Muscle of back (tissue), 11 donors: Measurements from ENCODE around the gene PRCC. TPM values are rescaled to one million over a fixed set of nuclear protein-coding genes. Genes with fewer than 3 reads are reported as not detected.

Source experiments
- DNase-seq, 3 donors: peaks; one replicate each; pipeline versions ENCODE4 v3.0.0 to v3.0.0-alpha.2; 2013
- polyA plus RNA-seq, 10 donors: library from polyadenylated mRNA; unstranded; fragments of 120-200 nt; gene quantifications; one replicate each; pipeline ENCODE4 v1.2.1, GENCODE V29; 2013; ENCODE audit not compliant: insufficient read length in 10 of 10

The PRCC gene
- polyA plus RNA-seq, 10 donors: 49.9 to 78.1 (median 64.9) TPM

- no peak for DNase-seq
These were observed 27.4 kb downstream of the PRCC start for GRCh38 chr1:156794506-156795373.

DNA sequence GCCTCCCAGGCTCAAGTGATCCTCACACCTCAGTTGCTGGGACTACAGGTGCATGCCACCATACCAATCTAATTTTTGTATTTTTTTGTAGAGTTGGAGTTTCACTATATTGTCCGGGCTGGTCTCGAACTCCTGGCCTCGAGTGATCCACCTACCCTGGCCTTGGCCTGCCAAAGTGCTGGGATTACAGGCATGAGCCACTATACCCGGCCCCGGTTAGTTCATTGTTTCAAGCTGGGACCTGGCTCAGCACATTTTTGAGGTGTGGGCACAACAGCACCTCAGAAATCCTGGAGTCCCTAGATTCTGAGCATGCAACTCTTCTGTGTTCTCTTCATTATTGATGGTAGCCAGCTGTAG, 28.0 kb downstream of the PRCC start:
- DNase-seq: no peak

DNA sequence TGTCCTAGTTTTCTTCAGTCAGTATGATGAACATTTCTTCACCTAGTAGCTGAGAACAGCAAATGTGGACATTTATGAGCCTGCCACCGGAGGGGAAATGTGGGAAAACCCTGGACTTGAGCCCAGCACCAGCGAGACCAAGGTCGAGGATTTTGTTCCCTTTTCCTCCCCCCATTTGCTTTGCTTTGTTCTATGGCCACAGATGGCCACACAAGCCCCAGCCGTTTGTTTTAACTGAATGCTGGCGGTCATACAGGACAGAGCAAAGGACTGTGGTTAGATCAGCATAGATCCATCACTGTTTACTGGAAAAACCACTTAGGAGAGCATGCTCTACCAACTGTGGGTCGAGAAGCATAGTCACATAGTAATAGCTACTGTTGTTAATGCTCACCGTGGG, 28.5 kb downstream of the PRCC start:
- no peak for DNase-seq

GRCh38 chr1:156796340-156797097, 29.2 kb downstream of the PRCC start:
- DNase-seq: no peak

GRCh38 chr1:156797212-156797871, 30.0 kb downstream of the PRCC start:
- DNase-seq: peak in 1 of 3 donors; percentile 70

- peak; percentile 54 to 88 (median 77) for DNase-seq
These were observed 34.2 kb downstream of the PRCC start for GRCh38 chr1:156801409-156802121.

DNA sequence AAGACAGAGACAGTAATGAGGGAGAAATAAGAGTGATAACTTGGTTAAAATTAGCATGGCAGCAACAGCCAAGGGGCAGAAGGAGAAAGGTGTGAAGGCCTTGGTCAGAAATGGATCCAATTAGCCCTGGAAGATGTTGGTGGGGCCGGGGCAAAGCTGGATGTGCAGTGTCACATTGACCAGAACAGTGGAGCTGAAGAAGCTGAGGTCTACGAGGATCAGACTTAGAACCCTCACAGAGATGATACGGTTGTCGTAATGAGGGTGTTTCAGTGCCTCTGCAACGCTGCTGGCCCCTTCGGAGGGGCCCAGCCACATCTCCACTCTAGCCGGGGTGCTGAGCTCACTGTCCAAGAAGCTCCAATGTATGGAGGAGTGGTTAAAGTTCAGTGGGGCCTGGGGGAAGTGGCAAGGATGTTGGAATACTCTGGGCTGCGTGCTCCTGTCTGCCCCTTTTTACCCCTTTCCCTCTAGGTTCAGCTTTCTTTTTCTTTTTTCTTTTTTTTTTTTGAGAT, 35.1 kb downstream of the PRCC start:
- no peak for DNase-seq

GRCh38 chr1:156803086-156803851, 35.9 kb downstream of the PRCC start:
- no peak for DNase-seq

- DNase-seq: no peak
These were observed 36.7 kb downstream of the PRCC start for GRCh38 chr1:156804026-156804425.

DNA sequence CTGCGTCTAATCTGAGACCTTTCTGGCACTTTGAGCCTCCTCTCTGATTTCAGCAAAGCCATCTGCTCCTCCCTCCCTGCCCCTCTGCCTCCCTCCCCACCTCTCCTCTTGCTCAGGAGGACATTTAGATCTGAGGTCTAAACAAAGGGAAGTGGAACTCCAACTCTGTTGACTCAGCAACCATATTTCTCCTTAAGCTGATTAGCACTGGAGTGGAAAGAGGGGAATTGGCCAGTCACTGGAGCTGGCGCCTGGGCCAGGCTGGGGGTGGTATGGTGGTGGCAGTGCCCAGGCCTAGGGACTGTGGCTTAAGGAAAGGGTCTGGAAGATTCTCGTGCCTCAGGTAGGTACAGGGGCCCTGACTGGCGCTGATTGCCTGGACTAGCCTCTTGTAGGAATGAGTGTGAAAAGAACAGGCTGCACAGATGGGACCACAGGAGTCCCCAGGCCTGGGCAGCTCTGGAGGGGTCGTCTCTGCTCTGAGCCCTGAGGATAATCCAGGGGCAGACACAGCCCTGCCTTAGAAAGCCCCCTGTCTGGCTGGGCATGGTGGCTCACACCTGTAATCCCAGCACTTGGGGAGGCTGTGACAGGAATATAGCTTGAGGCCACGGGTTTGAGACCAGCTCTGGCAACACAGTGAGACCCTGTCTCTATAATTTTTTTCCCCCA, 37.4 kb downstream of the PRCC start:
- no peak for DNase-seq

DNA sequence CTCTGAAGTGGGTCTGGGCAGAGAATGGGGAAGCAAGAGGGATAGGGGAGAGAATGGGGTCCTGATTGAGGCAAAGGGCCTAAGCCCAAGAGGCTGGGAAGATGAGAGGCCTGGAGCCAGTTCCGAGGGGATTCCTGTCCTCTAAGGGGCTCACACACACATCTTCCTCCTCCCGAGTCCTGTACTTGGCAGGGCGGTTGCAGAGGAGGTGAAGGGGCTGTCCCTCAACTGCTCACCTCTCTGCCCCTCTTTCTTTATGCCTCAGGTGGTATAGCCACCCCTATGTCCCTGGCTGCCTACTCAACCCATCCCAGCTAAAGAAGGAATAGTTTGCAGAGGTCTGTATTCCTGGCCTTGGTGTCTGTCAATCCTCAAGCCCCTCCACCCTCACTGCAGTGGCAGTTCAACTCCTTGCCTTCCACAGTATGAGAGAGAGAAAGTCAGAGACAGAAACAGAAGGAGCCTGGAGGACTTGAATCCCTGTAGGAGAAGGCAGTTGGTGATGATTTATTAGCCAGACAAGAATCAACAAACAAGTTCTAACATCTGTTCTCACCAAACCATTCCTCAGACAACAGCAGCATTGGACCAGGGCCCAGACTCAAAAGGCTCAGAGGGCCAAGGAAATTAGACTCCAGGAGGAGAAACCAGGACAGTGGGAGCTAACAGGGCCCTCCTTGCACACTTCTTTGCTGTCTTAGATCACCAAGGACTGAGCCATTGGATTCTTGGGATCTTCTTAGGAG, 38.6 kb downstream of the PRCC start:
- peak; percentile 53 to 81 (median 70) for DNase-seq

DNA sequence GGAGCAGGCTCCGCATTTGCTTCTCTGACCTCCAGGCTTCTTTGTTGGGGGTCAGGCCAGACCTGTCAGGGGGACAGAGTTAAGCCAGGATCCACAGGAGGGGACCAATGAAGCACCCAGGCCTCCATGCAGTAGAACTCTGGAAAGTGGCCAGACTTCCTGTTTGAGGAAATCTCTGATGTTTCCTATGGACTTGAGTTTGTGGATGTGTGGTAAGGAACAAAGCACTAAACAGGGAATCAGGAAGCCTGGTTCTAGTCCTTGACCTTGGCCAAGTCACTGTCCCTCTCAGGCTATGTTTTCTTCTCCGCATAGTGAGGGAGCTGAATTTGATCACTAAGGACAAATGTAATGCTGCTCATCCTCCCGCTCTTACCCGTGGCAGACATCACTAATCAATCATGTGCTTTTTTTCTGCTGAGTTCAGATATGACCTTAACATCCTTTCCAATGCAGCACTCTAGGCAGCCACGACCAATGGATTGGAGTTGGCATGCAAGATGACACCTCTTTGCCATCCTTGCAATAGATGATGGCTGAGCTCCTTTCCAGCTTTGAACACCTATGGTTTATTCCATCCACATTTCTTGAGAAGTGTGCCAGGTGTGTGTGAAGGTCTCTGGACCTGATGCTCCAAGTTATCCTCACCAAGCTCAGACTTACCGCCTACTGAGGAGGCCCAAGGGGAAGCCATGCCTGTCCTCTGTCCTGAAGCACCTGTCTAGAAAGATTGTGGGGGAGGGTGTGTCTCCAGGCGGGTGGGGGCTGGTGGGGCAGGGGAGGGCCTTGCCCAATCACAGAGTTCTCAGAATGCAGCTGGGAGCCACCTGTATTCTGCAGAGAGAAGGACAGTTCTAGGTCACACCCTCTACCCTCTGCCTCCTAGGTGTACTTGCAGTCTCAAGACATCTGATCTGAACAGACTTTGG, 39.4 kb downstream of the PRCC start:
- no peak for DNase-seq

DNA sequence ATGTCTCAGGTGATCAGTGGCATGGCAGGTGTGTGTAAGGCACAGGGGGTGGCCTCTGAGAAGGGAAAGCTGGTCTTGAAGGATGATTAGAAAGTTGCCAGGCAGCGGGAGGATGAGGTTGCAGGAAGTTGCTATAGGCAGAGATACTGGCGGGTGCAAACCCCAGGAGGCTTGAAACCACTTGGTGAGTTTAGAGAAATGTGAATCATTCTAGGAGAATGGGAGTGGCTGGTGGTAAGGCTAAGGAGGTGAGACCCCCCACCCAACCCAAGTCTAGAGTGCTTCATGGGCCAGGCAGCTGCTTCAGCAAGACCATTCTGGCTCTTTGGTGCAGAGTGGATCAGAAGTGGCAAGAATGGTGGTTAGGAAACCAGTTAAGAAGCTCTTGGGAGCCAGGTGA, 40.3 kb downstream of the PRCC start:
- no peak for DNase-seq

DNA sequence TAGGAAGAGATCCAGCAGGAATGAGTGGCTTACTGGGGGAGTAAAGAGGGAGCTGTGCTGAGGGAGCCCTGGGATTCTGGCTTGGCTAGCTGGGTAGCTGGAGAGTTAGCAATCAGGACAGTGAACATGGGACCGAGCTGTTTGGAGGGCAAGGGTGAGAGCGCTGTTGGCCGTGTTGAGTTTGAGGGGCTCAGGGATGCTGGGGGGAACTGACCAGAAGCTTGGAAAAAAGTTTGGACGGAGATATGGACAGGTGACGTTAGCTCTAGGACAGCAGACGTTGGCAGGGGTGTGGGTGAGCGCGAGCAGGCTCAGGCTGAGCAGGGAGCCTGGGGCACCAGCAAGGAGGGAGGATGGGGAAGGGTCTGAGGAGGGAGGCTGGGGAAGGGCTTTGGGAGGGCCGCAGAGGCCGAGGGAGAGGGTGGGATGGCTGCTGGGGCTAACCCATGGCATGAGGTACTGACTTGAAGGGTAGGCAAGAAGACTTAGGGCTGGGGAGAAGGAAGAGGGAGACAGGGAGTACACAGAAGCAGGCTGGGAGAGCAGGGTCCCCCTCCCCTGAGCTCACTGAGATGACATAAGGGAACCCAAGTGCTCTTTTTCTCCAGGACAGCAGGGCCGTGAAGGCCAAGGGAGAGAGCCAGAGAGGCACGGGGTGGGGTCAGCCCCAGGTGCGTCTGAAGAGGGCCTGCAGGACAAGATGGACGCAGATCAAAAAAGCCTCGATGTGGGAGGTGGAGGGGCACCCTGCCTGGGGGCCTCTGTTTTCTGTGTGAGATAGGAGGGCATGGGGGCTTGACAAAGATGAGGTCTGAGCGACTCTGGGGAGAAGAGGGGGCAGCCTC, 41.1 kb downstream of the PRCC start:
- DNase-seq: no peak

GRCh38 chr1:156809281-156809680, 41.9 kb downstream of the PRCC start:
- no peak for DNase-seq

DNA sequence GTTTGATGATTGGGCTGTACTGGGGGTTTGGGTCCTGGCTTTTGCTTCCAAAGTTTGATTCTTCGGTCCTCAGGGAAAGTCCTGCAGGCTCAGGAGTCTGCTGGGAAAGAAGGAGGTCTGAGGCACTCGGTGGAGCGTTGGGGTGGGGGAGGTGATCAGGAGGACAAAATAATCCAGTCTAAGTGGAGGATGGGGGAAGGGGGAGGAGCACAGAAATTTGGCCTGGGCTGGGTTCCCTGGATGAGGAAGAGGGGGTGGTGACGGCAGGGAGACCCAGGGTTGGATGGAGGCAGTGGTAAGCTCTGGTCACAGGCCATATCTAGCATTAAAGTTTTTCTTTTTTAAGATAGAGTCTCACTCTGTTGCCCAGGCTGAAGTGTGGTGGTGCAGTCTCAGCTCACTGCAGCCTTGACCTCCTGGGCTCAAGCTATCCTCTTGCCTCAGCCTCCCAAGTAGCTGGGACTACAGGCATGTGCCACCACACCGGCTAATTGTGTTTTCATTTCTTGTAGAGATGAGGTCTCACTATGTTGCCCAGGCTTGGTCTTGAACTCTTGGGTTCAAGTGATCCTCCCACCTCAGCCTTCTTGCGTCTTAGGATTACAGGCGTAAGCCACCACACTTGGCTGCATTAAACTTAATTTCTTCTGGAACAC, 42.5 kb downstream of the PRCC start:
- DNase-seq: no peak

GRCh38 chr1:156811168-156811567, 43.8 kb downstream of the PRCC start:
- DNase-seq: peak in 1 of 3 donors; percentile 61
